ENCODE measurements around the gene ID3.

Gene ID3, protein sequence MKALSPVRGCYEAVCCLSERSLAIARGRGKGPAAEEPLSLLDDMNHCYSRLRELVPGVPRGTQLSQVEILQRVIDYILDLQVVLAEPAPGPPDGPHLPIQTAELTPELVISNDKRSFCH

GRCh38 chr1:23559136-23559984 lies at the start of gene ID3:
ID3 (minus strand) TSS chr1:23559501; CDS start chr1:23559426, 75 bp downstream.
- Mint-ChIP-seq H3K27ac (peak within 1 kb of the TSS; percentile 54), H3K4me1 (peaks cover 26% of the 10 kb centered on the region), H3K4me3 (peak within 1 kb of the TSS; percentile 89), H3K9me3 (no peaks in the 10 kb centered on the region), H3K36me3 (peaks cover 4% of the 10 kb centered on the region)
- ATAC-seq (peak; percentile 88), DNase-seq (ENCODE audit: low spot score in 2 of 2) (peak; percentile 82 to 91)

DNA sequence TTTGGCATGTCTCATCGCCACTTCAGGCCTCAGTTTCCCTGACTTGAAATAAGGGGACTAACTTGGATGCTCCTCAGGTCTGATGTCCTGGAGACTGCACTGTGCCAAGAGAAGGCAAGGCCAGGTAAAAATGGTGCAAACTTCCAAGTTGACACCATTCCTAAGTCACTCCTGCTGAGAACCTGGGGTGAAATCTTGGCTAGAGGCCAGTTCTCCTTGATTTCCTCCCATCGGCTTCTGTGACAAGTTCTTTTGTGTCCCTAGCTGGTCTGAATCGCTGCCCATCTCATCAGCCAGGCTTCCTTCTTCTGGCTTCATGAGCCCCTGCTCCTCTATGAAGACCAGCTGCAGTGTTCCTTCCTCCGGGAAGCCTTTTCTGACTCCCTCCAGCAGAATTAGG lies 48.6 kb upstream of the ID3 start:
- Mint-ChIP-seq H3K9me3 (no peaks in the 10 kb centered on the region), H3K36me3 (no peaks in the 10 kb centered on the region), H3K4me3 (no peak overlapping the region), H3K4me1 (peaks cover 25% of the 10 kb centered on the region), H3K27ac (no peak overlapping the region)
- no peak for ATAC-seq
- DNase-seq (ENCODE audit: low spot score in 2 of 2): no peak

- no peak for ATAC-seq
- H3K4me3 Mint-ChIP-seq: peak overlapping the region; percentile 49
- peaks cover 4% of the 10 kb centered on the region for H3K36me3 Mint-ChIP-seq
- peak overlapping the region; percentile 60 for H3K27ac Mint-ChIP-seq
- no peak for DNase-seq (ENCODE audit: low spot score in 2 of 2)
- peaks cover 55% of the 10 kb centered on the region for H3K4me1 Mint-ChIP-seq
- no peaks in the 10 kb centered on the region for H3K9me3 Mint-ChIP-seq
Observed at GRCh38 chr1:23601968-23602876, 42.9 kb upstream of the ID3 start.

DNA sequence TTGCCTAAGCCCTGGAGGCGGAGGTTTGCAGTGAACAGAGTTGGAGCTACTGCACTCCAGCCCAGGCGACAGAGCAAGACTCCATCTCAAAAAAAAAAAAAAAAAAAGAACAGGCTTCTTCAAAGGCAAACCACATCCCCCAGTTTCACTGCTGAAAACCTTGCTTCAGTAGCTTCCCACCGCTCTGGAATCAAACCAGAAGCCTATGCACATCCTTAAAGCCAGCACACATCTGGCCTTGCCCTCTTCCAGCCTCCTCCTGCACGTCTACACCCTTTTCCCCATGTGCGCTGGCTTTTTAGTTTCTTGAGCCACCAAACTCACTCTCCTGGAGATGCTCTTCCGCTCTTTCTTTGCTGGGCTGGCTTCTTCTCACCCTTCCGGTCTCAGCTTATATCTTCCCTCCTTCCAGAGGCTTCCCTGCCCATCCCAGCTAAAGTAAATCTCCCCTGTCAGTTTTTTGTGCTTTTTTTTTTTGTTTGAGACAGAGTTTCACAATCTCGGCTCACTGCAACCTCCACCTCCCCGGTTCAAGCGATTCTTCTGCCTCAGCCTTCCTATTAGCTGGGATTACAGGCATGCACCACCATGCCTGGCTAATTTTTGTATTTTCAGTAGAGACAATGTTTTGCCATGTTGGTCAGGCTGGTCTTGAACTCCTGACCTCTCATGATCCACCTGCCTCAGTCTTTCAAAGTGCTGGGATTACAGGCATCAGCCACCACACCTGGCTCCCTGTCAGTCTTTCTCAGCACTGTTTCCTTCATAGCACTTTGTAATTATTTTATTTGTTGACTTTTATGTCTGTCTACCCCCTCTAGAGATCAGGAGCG lies 42.0 kb upstream of the ID3 start:
- no peak for ATAC-seq
- DNase-seq (ENCODE audit: low spot score in 2 of 2): no peak
- H3K27ac Mint-ChIP-seq: peak overlapping the region; percentile 60
- H3K4me1 Mint-ChIP-seq: peaks cover 52% of the 10 kb centered on the region
- no peaks in the 10 kb centered on the region for H3K9me3 Mint-ChIP-seq
- peaks cover 4% of the 10 kb centered on the region for H3K36me3 Mint-ChIP-seq
- peak overlapping the region; percentile 49 for H3K4me3 Mint-ChIP-seq

- peak; percentile 76 for ATAC-seq
- peaks cover 57% of the 10 kb centered on the region for H3K4me1 Mint-ChIP-seq
- no peak for DNase-seq (ENCODE audit: low spot score in 2 of 2)
Observed at GRCh38 chr1:23600283-23600682, 41.0 kb upstream of the ID3 start.

DNA sequence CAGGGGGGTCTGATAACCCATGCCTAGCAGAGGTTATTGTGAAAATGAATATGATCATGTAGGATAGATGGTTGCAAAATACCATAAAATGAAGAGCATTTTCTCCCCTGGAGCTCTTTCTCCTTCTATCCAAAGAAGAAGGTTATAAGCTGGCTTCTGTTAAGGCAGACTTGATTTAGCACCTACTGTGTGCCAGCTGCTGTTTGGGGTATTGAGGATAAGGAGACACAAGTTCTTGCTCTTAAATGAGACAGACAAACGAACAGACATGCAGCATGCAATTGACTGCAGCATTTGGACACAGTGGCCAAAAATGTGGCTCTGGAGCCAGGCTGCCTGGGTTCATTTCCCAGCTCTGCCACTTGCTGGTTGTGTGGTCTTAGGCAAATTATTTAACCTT lies 39.8 kb upstream of the ID3 start:
- H3K4me1 Mint-ChIP-seq: peaks cover 64% of the 10 kb centered on the region
- no peaks in the 10 kb centered on the region for H3K9me3 Mint-ChIP-seq
- peaks cover 4% of the 10 kb centered on the region for H3K36me3 Mint-ChIP-seq
- ATAC-seq: no peak
- H3K27ac Mint-ChIP-seq: peak overlapping the region; percentile 60
- no peak for DNase-seq (ENCODE audit: low spot score in 2 of 2)
- H3K4me3 Mint-ChIP-seq: no peak overlapping the region

More at GRCh38 chr1:23600283-23600682, 41.0 kb upstream of the ID3 start:
- H3K9me3 Mint-ChIP-seq: no peaks in the 10 kb centered on the region
- H3K36me3 Mint-ChIP-seq: peaks cover 4% of the 10 kb centered on the region
- H3K27ac Mint-ChIP-seq: peak overlapping the region; percentile 60
- peak overlapping the region; percentile 49 for H3K4me3 Mint-ChIP-seq

DNA sequence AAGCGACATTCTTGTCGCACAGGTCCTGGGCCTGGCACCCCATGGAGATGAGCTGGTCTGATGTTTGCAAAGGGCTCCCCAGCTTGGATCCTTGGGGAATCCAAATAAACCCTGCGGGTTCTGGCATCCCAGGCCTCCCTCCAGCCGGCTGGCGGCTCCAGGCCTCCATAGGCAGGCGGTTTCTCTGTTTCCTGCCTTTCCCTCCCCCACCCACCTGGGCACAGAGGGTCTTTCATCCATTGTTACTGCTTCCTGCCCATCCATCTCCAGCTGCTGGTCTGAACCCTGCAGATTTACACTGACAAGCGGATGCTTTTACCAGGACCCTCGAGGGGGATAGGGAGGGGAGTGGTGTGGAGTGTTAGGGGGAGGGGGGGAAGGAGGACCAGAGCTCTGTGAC lies 39.1 kb upstream of the ID3 start:
- H3K36me3 Mint-ChIP-seq: peaks cover 4% of the 10 kb centered on the region
- no peak overlapping the region for H3K4me3 Mint-ChIP-seq
- no peak for DNase-seq (ENCODE audit: low spot score in 2 of 2)
- no peak for ATAC-seq
- no peaks in the 10 kb centered on the region for H3K9me3 Mint-ChIP-seq
- H3K4me1 Mint-ChIP-seq: peaks cover 71% of the 10 kb centered on the region
- H3K27ac Mint-ChIP-seq: peak overlapping the region; percentile 60

DNA sequence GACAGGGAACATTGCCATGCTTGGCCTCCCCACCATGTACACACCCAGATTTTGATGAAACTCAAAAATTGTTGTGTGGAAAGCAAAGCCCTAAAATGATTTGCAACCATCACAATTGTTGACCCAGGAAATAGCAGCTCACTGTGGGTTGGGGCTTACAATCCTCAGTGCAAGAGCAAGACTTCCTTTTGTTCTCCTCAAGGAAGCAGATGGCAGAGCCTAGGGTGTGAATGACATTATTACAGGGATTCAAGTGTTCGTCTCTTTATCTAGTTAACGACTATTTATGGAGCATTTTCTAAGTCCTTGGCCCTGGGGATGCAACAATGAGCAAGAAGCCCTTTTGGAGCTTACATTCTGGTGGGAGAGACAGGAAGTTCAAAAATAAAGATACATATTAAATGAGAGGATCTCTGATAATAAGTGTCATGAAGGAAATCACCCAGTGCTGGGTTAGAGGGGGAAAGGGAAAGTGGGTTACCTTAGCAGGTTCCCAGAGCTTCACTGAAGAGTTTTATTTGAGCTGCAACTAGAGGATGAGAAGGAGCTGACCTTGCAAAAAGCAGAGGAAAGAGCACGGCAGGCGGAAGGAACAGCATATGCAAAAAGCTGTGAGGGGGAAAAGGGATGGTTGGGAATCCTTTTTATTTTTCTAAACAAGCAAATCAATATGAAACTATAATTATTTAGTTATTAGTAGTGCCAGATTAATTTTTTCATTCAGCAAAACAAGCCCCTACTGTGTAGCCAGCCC lies 38.5 kb upstream of the ID3 start:
- Mint-ChIP-seq H3K36me3 (peaks cover 4% of the 10 kb centered on the region), H3K27ac (no peak overlapping the region), H3K4me3 (no peak overlapping the region), H3K9me3 (no peaks in the 10 kb centered on the region), H3K4me1 (peaks cover 78% of the 10 kb centered on the region)
- DNase-seq (ENCODE audit: low spot score in 2 of 2) (no peak), ATAC-seq (no peak)

DNA sequence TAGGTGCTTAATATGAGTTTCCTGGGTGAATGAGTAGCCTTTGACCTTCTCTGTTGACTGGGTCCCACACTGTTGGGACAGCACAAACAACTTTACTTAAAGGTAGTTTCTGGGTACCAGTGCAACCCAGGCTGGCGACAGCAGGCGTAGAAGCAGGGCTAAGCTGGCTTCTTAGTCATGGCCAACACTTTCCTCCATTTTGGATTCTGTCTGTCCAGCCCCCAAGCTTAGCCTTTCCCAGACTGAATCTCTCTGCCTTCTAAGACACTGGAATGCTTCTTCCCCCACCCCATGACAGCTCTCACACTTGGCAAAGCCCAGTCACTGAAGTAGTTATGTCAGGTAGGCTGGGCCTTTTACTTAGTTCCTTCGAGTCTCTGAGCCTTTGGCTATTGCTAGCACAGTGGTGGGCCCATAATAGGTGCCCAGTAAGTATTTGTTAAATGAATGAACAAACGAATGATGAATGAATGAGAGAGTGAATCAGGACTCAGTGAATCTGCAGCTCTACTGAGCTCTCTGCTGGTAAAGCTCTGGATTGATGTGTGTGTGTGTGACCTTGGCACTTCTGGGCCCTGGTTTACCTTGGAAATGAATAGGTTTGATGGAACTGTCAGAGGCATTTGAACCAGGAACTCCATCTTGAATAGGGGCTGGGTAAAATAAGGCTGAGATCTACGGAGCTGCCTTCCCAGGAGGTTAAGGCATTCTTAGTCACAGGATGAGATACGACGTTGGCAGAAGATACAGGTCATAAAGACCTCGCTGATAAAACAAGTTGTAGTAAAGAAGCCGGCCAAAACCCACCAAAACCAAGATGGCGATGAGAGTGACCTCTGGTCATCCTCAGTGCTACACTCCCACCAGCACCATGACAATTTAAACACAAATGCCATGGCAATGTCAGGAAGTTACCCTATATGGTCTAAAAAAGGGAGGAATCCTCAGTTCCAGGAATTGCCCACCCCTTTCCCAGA lies 37.4 kb upstream of the ID3 start:
- Mint-ChIP-seq H3K4me3 (no peak overlapping the region), H3K4me1 (peaks cover 80% of the 10 kb centered on the region), H3K36me3 (peaks cover 4% of the 10 kb centered on the region), H3K27ac (no peak overlapping the region), H3K9me3 (no peaks in the 10 kb centered on the region)
- ATAC-seq (no peak), DNase-seq (ENCODE audit: low spot score in 2 of 2) (no peak)

GRCh38 chr1:23594927-23595353 lies 35.6 kb upstream of the ID3 start:
- no peak overlapping the region for H3K4me3 Mint-ChIP-seq
- H3K4me1 Mint-ChIP-seq: peaks cover 80% of the 10 kb centered on the region
- no peak for ATAC-seq
- peak overlapping the region; percentile 50 for H3K27ac Mint-ChIP-seq
- H3K9me3 Mint-ChIP-seq: no peaks in the 10 kb centered on the region
- no peak for DNase-seq (ENCODE audit: low spot score in 2 of 2)
- no peaks in the 10 kb centered on the region for H3K36me3 Mint-ChIP-seq

DNA sequence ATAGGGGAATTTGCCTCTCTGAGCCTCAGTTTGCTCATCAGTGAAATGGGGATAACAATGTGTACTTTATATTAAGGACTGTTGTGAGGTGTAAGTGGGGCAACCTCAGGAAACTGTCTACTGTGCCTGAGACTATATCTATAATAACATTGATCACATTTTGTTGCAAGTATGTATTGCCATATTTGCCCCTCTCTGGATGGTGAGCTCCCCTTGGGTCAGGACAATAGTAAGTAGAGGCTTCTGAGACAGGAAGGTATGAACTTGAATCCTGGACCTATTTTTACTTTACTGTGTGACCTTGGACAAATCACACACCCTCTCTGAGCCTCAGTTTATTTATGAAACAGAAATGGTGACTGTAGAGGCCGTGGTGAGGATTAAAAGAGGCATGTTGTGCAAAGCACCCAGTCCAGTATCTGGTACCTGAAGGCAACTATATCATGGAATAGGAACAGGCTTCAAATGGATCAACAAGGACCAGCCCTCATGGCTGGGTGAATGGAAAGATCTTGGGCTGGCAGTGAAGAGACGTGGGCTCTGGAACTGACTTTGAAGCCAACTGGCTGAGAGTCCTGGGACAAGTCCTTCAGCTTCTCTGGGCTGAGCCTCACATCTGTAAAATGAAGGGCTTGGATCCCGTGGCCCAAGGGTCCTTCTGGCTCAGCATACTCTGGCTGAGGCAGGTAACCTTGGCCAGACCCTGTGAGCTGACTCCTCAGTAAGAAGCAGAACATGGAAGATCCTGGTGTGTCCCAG lies 35.0 kb upstream of the ID3 start:
- H3K9me3 Mint-ChIP-seq: no peaks in the 10 kb centered on the region
- H3K4me1 Mint-ChIP-seq: peaks cover 79% of the 10 kb centered on the region
- DNase-seq (ENCODE audit: low spot score in 2 of 2) (no peak), ATAC-seq (no peak)
- H3K36me3 Mint-ChIP-seq: no peaks in the 10 kb centered on the region
- H3K4me3 Mint-ChIP-seq: no peak overlapping the region
- peak overlapping the region; percentile 74 for H3K27ac Mint-ChIP-seq

DNA sequence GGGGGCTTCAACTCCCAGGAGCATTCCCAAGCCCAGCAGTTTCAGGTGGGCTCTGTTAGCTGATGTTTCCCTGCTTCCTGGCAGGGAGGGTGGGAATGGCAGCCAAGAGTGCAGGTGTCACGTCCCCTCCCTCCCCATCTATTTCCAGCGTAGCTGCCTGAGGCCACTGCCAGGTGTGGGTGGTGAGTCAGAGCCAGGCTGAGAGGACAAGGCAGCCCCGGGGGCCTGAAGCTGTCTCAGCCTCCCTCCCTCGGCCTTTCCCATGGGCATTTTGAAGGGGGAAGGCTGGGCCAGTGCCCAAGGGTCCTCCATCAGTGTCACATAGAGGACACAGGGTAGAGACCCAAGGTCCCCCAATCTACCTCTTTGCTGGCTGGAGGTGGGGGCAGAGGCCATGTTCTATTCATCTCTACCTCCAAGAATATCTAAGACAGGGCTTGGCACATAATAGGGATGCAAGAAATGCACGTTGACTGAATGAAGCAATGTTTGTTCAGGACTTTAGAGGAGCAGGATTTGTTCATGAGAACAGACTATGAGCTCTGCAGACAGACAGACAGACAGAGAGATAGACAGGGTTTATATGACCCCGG lies 34.4 kb upstream of the ID3 start:
- no peaks in the 10 kb centered on the region for H3K36me3 Mint-ChIP-seq
- H3K9me3 Mint-ChIP-seq: no peaks in the 10 kb centered on the region
- peak overlapping the region; percentile 74 for H3K27ac Mint-ChIP-seq
- H3K4me3 Mint-ChIP-seq: no peak overlapping the region
- DNase-seq (ENCODE audit: low spot score in 2 of 2) (no peak), ATAC-seq (no peak)
- H3K4me1 Mint-ChIP-seq: peaks cover 79% of the 10 kb centered on the region
